ENCODE data around the gene GPRIN2. TPM values are rescaled to one million over a fixed set of nuclear protein-coding genes. Genes with fewer than 3 reads are reported as not detected.
"Not testable (repeated sequence)": the region's sequence is repeated elsewhere in the genome, so short reads cannot be mapped to it uniquely, and the experiment has no call there.

The GPRIN2 gene
- total RNA-seq, 2 donors from 2014 or later: 0.26 to 0.67 TPM

GRCh38 chr10:46538155-46538554 is 18.3 kb downstream of the GPRIN2 start:
- H3K36me3 ChIP-seq: no peaks in the 10 kb centered on the region
- H3K27me3 ChIP-seq: no peaks in the 10 kb centered on the region
- DNase-seq (ENCODE audit: low spot score): no peak
- H3K4me1 ChIP-seq: peaks cover 0 to 10% of the 10 kb centered on the region in 2 donors
- H3K9me3 ChIP-seq: no peaks in the 10 kb centered on the region
- no peak overlapping the region for H3K27ac ChIP-seq
- H3K4me3 ChIP-seq: no peak overlapping the region
- TF ChIP-seq CTCF (IDR thresholded peaks at IDR 0.05): no peak

GRCh38 chr10:46537309-46537708 is 19.1 kb downstream of the GPRIN2 start:
- H3K36me3 ChIP-seq: no peaks in the 10 kb centered on the region
- H3K4me1 ChIP-seq: peaks cover 0 to 10% of the 10 kb centered on the region in 2 donors
- H3K9me3 ChIP-seq: no peaks in the 10 kb centered on the region
- no peak overlapping the region for H3K4me3 ChIP-seq
- H3K27ac ChIP-seq: no peak overlapping the region
- no peaks in the 10 kb centered on the region for H3K27me3 ChIP-seq
- no peak for TF ChIP-seq CTCF (IDR thresholded peaks at IDR 0.05)
- no peak for DNase-seq (ENCODE audit: low spot score)

- no peak for DNase-seq (ENCODE audit: low spot score)
- no peak for TF ChIP-seq CTCF (IDR thresholded peaks at IDR 0.05)
- Histone ChIP-seq H3K4me3 (no peak overlapping the region), H3K9me3 (no peaks in the 10 kb centered on the region), H3K27me3 (no peaks in the 10 kb centered on the region), H3K4me1 (peaks cover 0 to 10% of the 10 kb centered on the region in 2 donors), H3K36me3 (no peaks in the 10 kb centered on the region), H3K27ac (no peak overlapping the region)
Observed at GRCh38 chr10:46536781-46537180, 19.7 kb downstream of the GPRIN2 start.

- no peak overlapping the region for H3K4me3 ChIP-seq
- TF ChIP-seq CTCF (IDR thresholded peaks at IDR 0.05): no peak
- peaks cover 0 to 5% of the 10 kb centered on the region in 2 donors for H3K4me1 ChIP-seq
- no peaks in the 10 kb centered on the region for H3K9me3 ChIP-seq
- H3K27me3 ChIP-seq: no peaks in the 10 kb centered on the region
- H3K27ac ChIP-seq: no peak overlapping the region
- DNase-seq (ENCODE audit: low spot score): no peak
- H3K36me3 ChIP-seq: no peaks in the 10 kb centered on the region
Observed at GRCh38 chr10:46536171-46536570, 20.3 kb downstream of the GPRIN2 start.

- Histone ChIP-seq H3K4me3 (no peak overlapping the region), H3K4me1 (no peaks in the 10 kb centered on the region), H3K36me3 (no peaks in the 10 kb centered on the region), H3K27me3 (no peaks in the 10 kb centered on the region), H3K9me3 (no peaks in the 10 kb centered on the region), H3K27ac (no peak overlapping the region)
- no peak for TF ChIP-seq CTCF (IDR thresholded peaks at IDR 0.05)
- DNase-seq (ENCODE audit: low spot score): no peak
Observed at GRCh38 chr10:46534828-46535524, 21.5 kb downstream of the GPRIN2 start.

GRCh38 chr10:46532256-46532655 is 24.2 kb downstream of the GPRIN2 start:
- H3K4me3 ChIP-seq; H3K27me3 ChIP-seq; H3K4me1 ChIP-seq; H3K27ac ChIP-seq; H3K36me3 ChIP-seq; H3K9me3 ChIP-seq; DNase-seq (ENCODE audit: low spot score): not testable (repeated sequence)

All from right atrium auricular region (tissue), 2 donors.